ENCODE measurements around the gene ISG20. TPM values are rescaled to one million over a fixed set of nuclear protein-coding genes. Genes with fewer than 3 reads are reported as not detected.

The ISG20 gene
- total and polyA plus RNA-seq, 7 donors = 1.9 to 177 (median 20.1) TPM

GRCh38 chr15:88654430-88655102 is 15.8 kb downstream of the ISG20 start:
- H3K4me3 ChIP-seq = no peak overlapping the region
- H3K27me3 ChIP-seq = no peaks in the 10 kb centered on the region
- no peaks in the 10 kb centered on the region for H3K9me3 ChIP-seq
- TF ChIP-seq POLR2AphosphoS5 (IDR thresholded peaks at IDR 0.05) (no peak), EP300 (IDR thresholded peaks at IDR 0.05) (no peak), POLR2A (IDR thresholded peaks at IDR 0.05) (no peak)
- TF ChIP-seq, protein P1, sequence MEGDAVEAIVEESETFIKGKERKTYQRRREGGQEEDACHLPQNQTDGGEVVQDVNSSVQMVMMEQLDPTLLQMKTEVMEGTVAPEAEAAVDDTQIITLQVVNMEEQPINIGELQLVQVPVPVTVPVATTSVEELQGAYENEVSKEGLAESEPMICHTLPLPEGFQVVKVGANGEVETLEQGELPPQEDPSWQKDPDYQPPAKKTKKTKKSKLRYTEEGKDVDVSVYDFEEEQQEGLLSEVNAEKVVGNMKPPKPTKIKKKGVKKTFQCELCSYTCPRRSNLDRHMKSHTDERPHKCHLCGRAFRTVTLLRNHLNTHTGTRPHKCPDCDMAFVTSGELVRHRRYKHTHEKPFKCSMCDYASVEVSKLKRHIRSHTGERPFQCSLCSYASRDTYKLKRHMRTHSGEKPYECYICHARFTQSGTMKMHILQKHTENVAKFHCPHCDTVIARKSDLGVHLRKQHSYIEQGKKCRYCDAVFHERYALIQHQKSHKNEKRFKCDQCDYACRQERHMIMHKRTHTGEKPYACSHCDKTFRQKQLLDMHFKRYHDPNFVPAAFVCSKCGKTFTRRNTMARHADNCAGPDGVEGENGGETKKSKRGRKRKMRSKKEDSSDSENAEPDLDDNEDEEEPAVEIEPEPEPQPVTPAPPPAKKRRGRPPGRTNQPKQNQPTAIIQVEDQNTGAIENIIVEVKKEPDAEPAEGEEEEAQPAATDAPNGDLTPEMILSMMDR (IDR thresholded peaks at IDR 0.05) = no peak
- H3K36me3 ChIP-seq = no peaks in the 10 kb centered on the region
- WGBS, 2 donors = 93 to 94% methylated on average over 18 of the region's 18 CpGs
- no peak overlapping the region for H3K27ac ChIP-seq
- intact Hi-C loops (cut with DNase I) = loop anchor here (5.0 kb wide), 1 partner anchor 243 kb away; the partner anchor contains the start of gene HAPLN3
- DNase-seq = peak; percentile 53
- H3K4me1 ChIP-seq = peaks cover 0 to 8% (median 0%) of the 10 kb centered on the region in 4 donors

DNA sequence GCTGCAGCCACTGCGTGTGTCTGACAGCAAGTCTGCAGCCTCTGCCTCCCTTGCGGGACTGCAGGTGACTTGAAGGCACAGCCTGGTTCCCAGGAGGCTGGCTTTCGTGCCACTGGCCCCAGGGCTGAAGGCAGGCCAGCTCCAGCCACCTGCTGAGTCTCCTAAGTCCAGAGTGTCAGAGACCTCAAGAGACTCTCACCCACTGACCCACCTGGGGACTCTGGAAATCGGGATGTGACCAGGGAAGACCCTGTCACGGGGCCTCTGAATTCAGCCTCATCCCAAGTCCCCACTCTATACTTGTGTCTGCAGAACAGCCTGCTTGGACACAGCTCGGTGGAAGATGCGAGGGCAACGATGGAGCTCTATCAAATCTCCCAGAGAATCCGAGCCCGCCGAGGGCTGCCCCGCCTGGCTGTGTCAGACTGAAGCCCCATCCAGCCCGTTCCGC is 16.3 kb downstream of the ISG20 start:
- Histone ChIP-seq H3K36me3 (no peaks in the 10 kb centered on the region), H3K4me1 (peaks cover 0 to 10% (median 0%) of the 10 kb centered on the region in 4 donors), H3K27ac (no peak overlapping the region), H3K9me3 (no peaks in the 10 kb centered on the region), H3K4me3 (no peak overlapping the region), H3K27me3 (no peaks in the 10 kb centered on the region)
- TF ChIP-seq POLR2AphosphoS5 (IDR thresholded peaks at IDR 0.05) = no peak
- no peak for TF ChIP-seq POLR2A (IDR thresholded peaks at IDR 0.05)
- TF ChIP-seq EP300 (IDR thresholded peaks at IDR 0.05) = no peak
- TF ChIP-seq, protein P1 (IDR thresholded peaks at IDR 0.05) = no peak
- 89 to 93% methylated on average over 14 of the region's 14 CpGs for WGBS, 2 donors
- intact Hi-C loops (cut with DNase I) = loop anchor here (5.0 kb wide), 1 partner anchor 242 kb away; the partner anchor contains the start of gene HAPLN3
- DNase-seq = peak; percentile 50

- Histone ChIP-seq H3K27me3 (no peaks in the 10 kb centered on the region), H3K9me3 (no peaks in the 10 kb centered on the region), H3K27ac (no peak overlapping the region), H3K36me3 (no peaks in the 10 kb centered on the region), H3K4me1 (peaks cover 0 to 10% (median 0%) of the 10 kb centered on the region in 4 donors), H3K4me3 (no peak overlapping the region)
- peak; percentile 28 for DNase-seq
- intact Hi-C loops (cut with DNase I) = loop anchor here (5.0 kb wide), 1 partner anchor 241 kb away; the partner anchor contains the start of gene HAPLN3
- 73 to 84% methylated on average over 8 of the region's 8 CpGs for WGBS, 2 donors
- TF ChIP-seq POLR2AphosphoS5 (IDR thresholded peaks at IDR 0.05) = no peak
- TF ChIP-seq POLR2A (IDR thresholded peaks at IDR 0.05) = no peak
- no peak for TF ChIP-seq EP300 (IDR thresholded peaks at IDR 0.05)
- TF ChIP-seq, protein P1 (IDR thresholded peaks at IDR 0.05) = no peak
These were observed 17.1 kb downstream of the ISG20 start for GRCh38 chr15:88655800-88656488.

GRCh38 chr15:88656760-88657221 is 18.0 kb downstream of the ISG20 start:
- TF ChIP-seq, protein P1 (IDR thresholded peaks at IDR 0.05) = no peak
- no peak for TF ChIP-seq POLR2AphosphoS5 (IDR thresholded peaks at IDR 0.05)
- TF ChIP-seq POLR2A (IDR thresholded peaks at IDR 0.05) = no peak
- TF ChIP-seq EP300 (IDR thresholded peaks at IDR 0.05) = no peak
- Histone ChIP-seq H3K27ac (no peak overlapping the region), H3K27me3 (no peaks in the 10 kb centered on the region), H3K36me3 (no peaks in the 10 kb centered on the region), H3K4me1 (peaks cover 0 to 10% (median 0%) of the 10 kb centered on the region in 4 donors), H3K9me3 (no peaks in the 10 kb centered on the region), H3K4me3 (no peak overlapping the region)
- intact Hi-C loops (cut with DNase I) = loop anchor here (1.0 to 5.0 kb wide), 2 partner anchors 178 to 241 kb away; partner anchors contain the start of gene HAPLN3
- peak; percentile 59 for DNase-seq
- WGBS, 2 donors = 68 to 73% methylated on average over 10 of the region's 10 CpGs

Measured in sigmoid colon (tissue), 7 donors.